Stimulated activated CD8-positive, alpha-beta memory T cell treated with anti-CD3 and anti-CD28 coated beads, Interleukin-12 subunit alpha, Interleukin-12 subunit beta, amount 100 ng/mL, for 24 hours (primary cell): ENCODE data around the gene CHMP3.

Experiments used
- DNase-seq: peaks from one replicate; pipeline ENCODE4 v3.0.0-alpha.2; 2020; ENCODE audit errors: extremely low read depth

Gene CHMP3

GRCh38 chr2:86468162-86469033 lies 94.8 kb downstream of the CHMP3 start:
- no peak for DNase-seq

- no peak for DNase-seq
These were observed 96.9 kb downstream of the CHMP3 start for GRCh38 chr2:86466306-86466705.

GRCh38 chr2:86464652-86465051 lies 98.6 kb downstream of the CHMP3 start:
- no peak for DNase-seq

GRCh38 chr2:86461042-86461743 lies 102.0 kb downstream of the CHMP3 start:
- no peak for DNase-seq

GRCh38 chr2:86455181-86455580 lies 108.1 kb downstream of the CHMP3 start:
- DNase-seq, result no peak

DNA sequence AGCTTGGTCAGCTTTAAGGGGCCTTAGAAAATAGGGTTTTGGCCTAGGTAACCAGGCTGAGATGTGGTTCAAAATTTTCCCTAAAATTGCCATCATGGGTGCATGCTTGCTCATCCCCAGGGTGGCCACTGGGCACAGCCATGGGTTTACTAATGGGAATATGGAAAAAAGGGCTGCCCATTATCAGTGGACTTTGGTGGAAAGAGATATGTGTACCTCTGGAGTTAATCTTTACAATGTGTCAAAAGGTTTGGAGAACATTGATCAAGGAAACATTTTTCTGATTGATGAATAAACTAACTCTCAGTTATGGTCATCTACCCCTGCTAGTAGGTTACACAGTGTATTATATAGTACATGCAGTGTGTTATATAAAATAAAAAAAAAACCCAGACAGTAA lies 109.0 kb downstream of the CHMP3 start:
- DNase-seq, result no peak

GRCh38 chr2:86453836-86454235 lies 109.4 kb downstream of the CHMP3 start:
- no peak for DNase-seq
